ENCODE results near the gene LSM14A. TPM values are rescaled to one million over a fixed set of nuclear protein-coding genes. Genes with fewer than 3 reads are reported as not detected.

Gene LSM14A
- total and polyA plus RNA-seq, 2 of the 8 experiments (the other 6 are each of a cell fraction or from before 2014, with no cell fraction given) = 117 to 195 TPM

- H2BK20ac ChIP-seq (ENCODE audit: low read length) = no peak overlapping the region
- H4K91ac ChIP-seq (replicated peaks; ENCODE audit: insufficient read length, low read length) = no peak overlapping the region
- ChIA-PET CTCF (ENCODE audit: partially characterized antibody) (interaction anchor here (0.6 to 1.5 kb wide), 7 partner anchors 13 to 147 kb away, joined by 3 to 6 read pairs (median 4); no protein-coding TSS in a partner anchor), POLR2A (ENCODE audit: partially characterized antibody) (interaction anchor here (1.1 to 1.4 kb wide), 2 partner anchors 9 to 96 kb away, joined by 3 to 6 read pairs; no protein-coding TSS in a partner anchor)
- no peak overlapping the region for H3K4me2 ChIP-seq (ENCODE audit: insufficient read depth in 1 of 2, low read depth in 2 of 2, low read length in 2 of 2)
- no peak overlapping the region for H2AFZ ChIP-seq (ENCODE audit: low read length)
- no peak overlapping the region for H2BK12ac ChIP-seq (ENCODE audit: low read depth, low read length)
- no peak for TF ChIP-seq ATF2 (IDR thresholded peaks at IDR 0.05; ENCODE audit: low read length)
- no peak for TF ChIP-seq JUN (IDR thresholded peaks at IDR 0.05; ENCODE audit: low read depth, low read length)
- no peak for TF ChIP-seq CHD1 (IDR thresholded peaks at IDR 0.05; ENCODE audit: low read depth, low read length)
- TF ChIP-seq POLR2A (IDR thresholded peaks at IDR 0.05; ENCODE audit: control extremely low read depth in 1 of 2, low read depth in 2 of 2, low read length in 2 of 2) = no peak
- TF ChIP-seq YY1 (IDR thresholded peaks at IDR 0.05; ENCODE audit: low read depth, low read length) = no peak
- no peak overlapping the region for H3K14ac ChIP-seq (ENCODE audit: insufficient read length)
- no peak overlapping the region for H3K4me3 ChIP-seq (ENCODE audit: extremely low read depth in 1 of 4, insufficient read depth in 2 of 4, low read depth in 3 of 4, low read length in 4 of 4)
- H4K8ac ChIP-seq (ENCODE audit: extremely low read depth, insufficient read depth, low read length) = no peak overlapping the region
- no peaks in the 10 kb centered on the region for H3K27me3 ChIP-seq (replicated peaks in 1 of 4; ENCODE audit: control insufficient read depth in 3 of 4, extremely low read depth in 1 of 4, insufficient read depth in 3 of 4, low read length in 3 of 4)
- no peaks in the 10 kb centered on the region for H3K9me3 ChIP-seq (ENCODE audit: insufficient read depth in 2 of 2, low read depth in 1 of 2, low read length in 1 of 2)
- no peak overlapping the region for H3K4ac ChIP-seq (replicated peaks; ENCODE audit: insufficient read length, low read depth, low read length)
- no peak overlapping the region for H3K9ac ChIP-seq (replicated peaks in 1 of 4; ENCODE audit: extremely low read depth in 1 of 4, low read depth in 3 of 4, low read length in 3 of 4)
- H3K79me1 ChIP-seq (ENCODE audit: low read depth, low read length) = peaks cover 2% of the 10 kb centered on the region; the same call in 1 of the 2 replicates
- H3K18ac ChIP-seq (ENCODE audit: extremely low read depth, low read length) = no peak overlapping the region
- H2AK5ac ChIP-seq (ENCODE audit: low read depth, low read length) = no peak overlapping the region
- H4K5ac ChIP-seq (ENCODE audit: insufficient read length, low read depth, low read length) = no peak overlapping the region
- H4K20me1 ChIP-seq (replicated peaks in 1 of 2; ENCODE audit: control insufficient read depth in 1 of 2, insufficient read depth in 2 of 2, low read length in 2 of 2) = peaks cover 2 to 5% of the 10 kb centered on the region in 2 experiments
- H3K23me2 ChIP-seq (ENCODE audit: low read depth, low read length) = no peaks in the 10 kb centered on the region
- H3K23ac ChIP-seq (ENCODE audit: insufficient read length) = no peak overlapping the region
- peaks cover 0 to 44% of the 10 kb centered on the region in 2 experiments; a peak in 2 of 4 replicates for H3K79me2 ChIP-seq (ENCODE audit: control insufficient read depth in 1 of 2, insufficient read depth in 2 of 2, low read length in 2 of 2)
- peaks cover 0 to 10% (median 7%) of the 10 kb centered on the region in 4 experiments; a peak in 5 of 7 replicates for H3K4me1 ChIP-seq (replicated peaks in 1 of 4; ENCODE audit: control insufficient read depth in 3 of 4, insufficient read depth in 4 of 4, low read length in 3 of 4)
- H2BK120ac ChIP-seq (replicated peaks; ENCODE audit: low read depth, low read length) = no peak overlapping the region
- no peak overlapping the region for H3K56ac ChIP-seq (replicated peaks; ENCODE audit: insufficient read length, low read depth, low read length)
- no peaks in the 10 kb centered on the region for H3K36me3 ChIP-seq (ENCODE audit: control insufficient read depth in 2 of 4, insufficient read depth in 4 of 4, low read length in 3 of 4)
- no peak overlapping the region for H3K27ac ChIP-seq (ENCODE audit: low read depth, low read length)
- WGBS, 2 experiments (ENCODE audit: extremely low coverage in 1 of 2, insufficient coverage in 1 of 2, insufficient read length in 1 of 2, insufficient replicate concordance in 2 of 2, low coverage in 1 of 2, low lambda C conversion rate in 2 of 2, missing lambda C conversion rate in 1 of 2) = 80% methylated on average over 2 of the region's 2 CpGs; no CpG with 5 or more reads in 1 of the 2 experiments
- peak overlapping the region; percentile 37; the same call in 1 of the 2 replicates for H2BK5ac ChIP-seq (ENCODE audit: low read depth, low read length)
- H2BK15ac ChIP-seq (ENCODE audit: low read length) = no peak overlapping the region
- DNase-seq (ENCODE audit: low read depth in 1 of 2, low spot score in 2 of 2) (no peak), FAIRE-seq (no peak)
Observed at GRCh38 chr19:34269489-34269888, 97.2 kb downstream of the LSM14A start.
